DND-41 (cell line): ENCODE results near the gene MALRD1.

ENCODE experiments used
- EZH2 ChIP-seq: IDR thresholded peaks from 3 replicates; pipeline ENCODE4 v1.6.1; 2012; ENCODE audit warnings: borderline replicate concordance, low read depth, mild to moderate bottlenecking, moderate library complexity, low read length, inconsistent platforms; ENCODE audit not compliant: severe bottlenecking
- TF ChIP-seq, protein P1 (sequence below): IDR thresholded peaks from 2 replicates; pipeline ENCODE4 v1.5.1; 2012; ENCODE audit warnings: borderline replicate concordance, low read length, moderate library complexity, mild to moderate bottlenecking; ENCODE audit not compliant: poor library complexity, severe bottlenecking; ENCODE audit errors: extremely low read depth

DNA sequence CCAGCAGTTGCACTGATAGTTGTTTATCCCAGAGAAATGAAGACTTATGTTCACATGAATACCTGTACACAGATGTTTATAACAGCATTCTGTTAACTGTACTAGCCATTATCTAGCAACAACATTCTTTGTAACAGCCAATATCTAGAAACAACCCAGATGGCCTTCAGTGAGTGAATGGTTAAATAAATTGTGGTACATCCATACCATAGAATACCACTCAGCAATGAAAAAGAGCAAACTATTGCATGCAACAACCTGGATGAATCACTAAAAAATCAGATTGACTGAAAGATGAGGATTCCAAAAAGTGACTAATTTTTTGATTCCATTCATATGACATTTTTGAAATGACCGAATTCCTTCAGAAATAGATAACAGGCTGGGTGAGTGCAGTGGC, 360.3 kb downstream of the MALRD1 start:
- TF ChIP-seq, protein P1, sequence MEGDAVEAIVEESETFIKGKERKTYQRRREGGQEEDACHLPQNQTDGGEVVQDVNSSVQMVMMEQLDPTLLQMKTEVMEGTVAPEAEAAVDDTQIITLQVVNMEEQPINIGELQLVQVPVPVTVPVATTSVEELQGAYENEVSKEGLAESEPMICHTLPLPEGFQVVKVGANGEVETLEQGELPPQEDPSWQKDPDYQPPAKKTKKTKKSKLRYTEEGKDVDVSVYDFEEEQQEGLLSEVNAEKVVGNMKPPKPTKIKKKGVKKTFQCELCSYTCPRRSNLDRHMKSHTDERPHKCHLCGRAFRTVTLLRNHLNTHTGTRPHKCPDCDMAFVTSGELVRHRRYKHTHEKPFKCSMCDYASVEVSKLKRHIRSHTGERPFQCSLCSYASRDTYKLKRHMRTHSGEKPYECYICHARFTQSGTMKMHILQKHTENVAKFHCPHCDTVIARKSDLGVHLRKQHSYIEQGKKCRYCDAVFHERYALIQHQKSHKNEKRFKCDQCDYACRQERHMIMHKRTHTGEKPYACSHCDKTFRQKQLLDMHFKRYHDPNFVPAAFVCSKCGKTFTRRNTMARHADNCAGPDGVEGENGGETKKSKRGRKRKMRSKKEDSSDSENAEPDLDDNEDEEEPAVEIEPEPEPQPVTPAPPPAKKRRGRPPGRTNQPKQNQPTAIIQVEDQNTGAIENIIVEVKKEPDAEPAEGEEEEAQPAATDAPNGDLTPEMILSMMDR = no peak
- TF ChIP-seq EZH2 = no peak
